GM21367 (cell line): ENCODE data around the gene KRTAP10-4.
"Not testable (repeated sequence)": the region's sequence is repeated elsewhere in the genome, so short reads cannot be mapped to it uniquely, and the experiment has no call there.

Experiments used
- ATAC-seq: cut with Tn5 transposase; IDR thresholded peaks from one replicate; pipeline ENCODE4 v1.9.1; 2021; ENCODE audit not compliant: unreplicated experiment

Gene KRTAP10-4

DNA sequence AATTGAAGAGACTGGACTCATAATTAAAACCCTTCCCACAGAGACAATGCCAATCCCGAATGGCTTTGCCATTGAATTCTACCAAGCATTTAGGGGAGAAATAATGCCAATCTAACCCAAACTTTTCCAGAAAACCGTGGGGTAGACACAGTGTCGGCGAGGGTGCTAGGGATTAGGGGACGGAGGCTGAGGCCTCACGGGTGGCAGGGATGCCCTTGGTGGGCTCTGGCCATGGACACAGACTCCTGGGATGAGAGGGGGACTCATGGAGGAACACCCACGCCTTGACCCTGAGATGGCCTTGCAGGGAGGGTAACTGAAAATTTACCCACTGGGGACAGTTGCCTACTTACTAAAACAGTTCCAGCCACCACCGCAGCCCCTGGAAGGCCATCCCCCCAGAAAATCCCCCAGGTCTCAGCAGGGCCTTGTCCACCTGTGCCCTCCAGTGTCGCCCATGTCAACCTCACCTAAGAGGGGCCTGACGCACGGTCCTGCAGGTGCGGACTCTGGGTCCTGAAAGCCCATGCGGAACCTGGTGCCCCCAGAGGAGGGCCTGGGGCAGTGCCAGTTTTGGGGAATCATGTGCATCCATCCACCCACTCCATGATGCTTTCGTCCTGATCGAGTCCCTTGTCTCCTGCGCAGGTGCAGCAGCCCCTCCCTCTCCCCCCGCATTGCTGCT is 5.0 kb downstream of the KRTAP10-4 start:
- ATAC-seq: no peak

DNA sequence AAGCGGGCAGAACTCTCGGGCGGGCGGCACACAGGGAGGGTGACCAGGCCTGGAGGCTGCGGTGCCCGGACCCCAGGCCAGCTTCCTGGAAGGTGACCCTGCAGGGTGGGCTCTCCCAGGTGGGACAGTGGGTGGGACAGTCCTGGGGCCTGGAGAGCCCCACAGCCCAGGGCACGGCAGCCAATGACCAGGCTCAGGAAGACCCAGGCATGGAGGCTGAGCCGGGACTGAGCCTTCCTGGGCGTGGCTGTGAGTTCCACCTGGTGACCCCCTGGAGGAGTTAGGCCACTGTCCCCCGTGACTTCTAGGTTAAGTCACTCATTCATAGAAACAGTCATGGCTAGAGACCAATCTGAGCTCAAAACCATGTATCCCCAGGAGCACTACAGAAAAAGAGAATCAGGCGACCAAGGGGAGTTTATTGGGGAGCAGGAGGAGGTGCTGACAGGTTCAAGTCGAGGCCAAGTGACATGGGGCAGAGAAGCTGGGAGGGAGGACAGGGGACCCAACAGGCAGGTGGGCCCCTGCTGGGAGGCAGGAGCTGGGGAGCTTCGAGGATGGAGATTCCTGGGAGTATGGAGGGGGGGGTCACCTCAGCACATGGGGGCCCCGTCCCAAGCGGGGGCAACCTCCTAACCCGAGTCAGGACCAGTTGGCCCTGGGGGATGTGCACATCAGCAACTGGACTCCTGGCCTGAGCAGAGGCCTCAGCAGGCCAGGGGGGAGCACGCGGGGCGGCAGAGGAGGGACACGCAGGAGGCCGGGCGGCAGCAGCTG is 5.7 kb downstream of the KRTAP10-4 start:
- no peak for ATAC-seq

DNA sequence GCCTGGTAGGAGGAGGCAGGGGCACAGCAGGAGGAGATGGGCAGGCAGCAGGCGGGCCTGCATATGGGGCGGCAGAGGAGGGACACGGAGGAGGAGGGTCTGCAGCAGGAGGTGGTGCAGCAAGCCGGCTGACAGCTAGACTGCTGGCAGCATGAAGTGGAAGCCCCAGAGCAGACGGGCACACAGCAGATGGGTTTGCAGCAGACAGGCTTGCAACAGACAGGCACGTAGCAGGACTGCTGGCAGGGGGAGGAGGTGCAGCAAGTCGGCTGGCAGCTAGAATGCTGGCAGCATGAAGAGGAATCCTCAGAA is 6.3 kb downstream of the KRTAP10-4 start:
- no peak for ATAC-seq

DNA sequence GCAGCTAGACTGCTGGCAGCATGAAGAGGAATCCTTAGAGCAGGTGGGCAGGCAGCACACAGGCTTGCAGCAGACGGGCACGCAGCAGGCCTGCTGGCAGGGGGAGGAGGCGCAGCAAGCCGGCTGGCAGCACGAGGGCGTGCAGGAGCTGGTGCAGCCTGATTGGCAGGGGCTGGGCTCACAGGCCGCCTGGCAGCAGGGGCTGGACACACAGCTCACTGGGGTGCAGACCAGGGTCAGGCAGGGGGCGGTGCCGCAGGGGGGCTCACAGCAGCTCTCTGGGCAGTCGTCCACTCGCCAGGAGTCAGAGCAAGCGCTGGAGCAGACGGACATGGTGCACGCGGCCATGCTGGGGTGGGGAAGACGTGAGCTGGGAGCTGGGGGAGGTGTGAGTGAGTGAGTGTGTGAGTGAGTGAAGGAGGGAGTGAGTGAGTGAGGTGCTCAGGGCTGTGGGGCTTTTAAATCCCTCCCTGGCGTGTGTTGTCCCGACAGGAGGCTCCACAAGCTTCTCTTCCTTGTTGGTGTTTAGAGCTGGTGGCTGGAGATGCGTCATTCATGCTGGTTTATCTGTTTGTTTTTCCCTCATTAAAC is 6.8 kb downstream of the KRTAP10-4 start, which contains the start of gene KRTAP10-5:
TSS of gene KRTAP10-5 (minus strand) at position 374 of the 591 bp plus-strand sequence. CDS start at position 348, 26 bp downstream.
- not testable (repeated sequence) for ATAC-seq

DNA sequence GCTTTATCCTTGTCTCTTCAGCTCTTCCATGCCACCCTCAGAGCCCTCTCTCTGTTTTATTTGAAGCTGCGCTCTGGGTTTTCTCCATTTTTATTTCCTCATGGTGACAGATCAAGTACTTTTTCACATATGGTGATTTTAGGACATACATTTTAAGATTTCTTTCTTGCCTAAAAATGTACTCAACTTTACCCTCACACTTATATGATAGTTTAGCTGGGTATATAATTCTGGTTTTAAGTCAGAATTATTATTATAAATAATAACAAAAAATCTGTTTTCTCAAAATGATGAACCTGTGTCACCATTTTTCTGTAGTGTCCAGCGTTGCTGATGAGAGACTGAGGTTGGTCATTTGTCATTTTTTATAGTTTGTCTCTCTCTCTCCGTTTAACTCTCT is 7.6 kb downstream of the KRTAP10-4 start:
- ATAC-seq: no peak

DNA sequence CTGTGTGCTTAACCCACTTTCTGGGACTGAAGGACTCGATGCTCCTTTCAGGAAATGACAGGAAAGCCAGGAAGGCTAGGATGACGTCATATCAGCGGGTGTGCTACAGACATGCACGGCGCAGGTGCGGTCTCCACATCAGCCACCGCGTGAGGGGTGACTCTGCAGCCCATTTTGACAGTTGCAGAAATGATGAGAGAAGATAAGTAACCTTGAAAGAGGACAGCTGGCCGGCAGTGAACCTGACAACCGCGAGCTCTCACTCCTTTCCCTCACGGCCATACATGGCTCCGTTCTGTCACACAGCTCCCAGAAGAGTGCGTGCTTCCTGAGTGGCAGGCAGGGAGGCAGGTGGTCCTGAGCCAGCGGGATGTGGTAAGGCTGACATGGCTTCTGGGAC is 8.5 kb downstream of the KRTAP10-4 start:
- no peak for ATAC-seq

DNA sequence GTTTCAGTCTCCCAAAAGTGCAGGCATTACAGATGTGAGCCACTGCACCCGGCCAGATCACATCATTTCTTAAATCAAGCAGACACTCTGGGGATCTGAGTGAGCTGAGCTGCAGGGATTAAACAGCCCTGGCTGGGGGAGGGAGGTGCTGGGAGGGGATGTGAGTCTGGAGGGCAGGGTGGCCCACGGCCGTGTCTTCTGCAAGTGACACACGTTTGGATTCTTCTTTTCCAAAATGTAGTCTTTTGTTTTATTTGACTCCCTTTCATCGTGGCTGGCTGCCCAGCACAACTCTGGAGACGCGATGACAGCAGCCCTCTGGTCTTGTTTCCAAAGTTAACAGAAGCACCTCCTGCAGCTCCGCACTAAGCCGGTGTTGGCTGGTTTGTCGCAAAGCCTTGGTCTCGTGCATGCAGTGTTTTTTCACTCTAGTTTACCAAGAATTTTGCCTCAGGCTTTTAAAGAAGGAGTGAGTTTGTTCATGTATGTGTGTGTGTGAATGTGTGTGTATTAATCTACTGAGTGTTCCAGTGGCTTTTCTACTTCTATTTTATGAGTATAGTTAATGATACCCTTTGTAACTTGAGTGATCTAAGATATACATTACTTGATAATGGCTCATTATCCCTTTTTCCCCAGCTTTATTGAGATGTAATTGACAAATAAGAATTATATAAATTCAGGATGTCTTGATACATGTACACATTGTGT is 9.7 kb downstream of the KRTAP10-4 start:
- ATAC-seq: no peak

DNA sequence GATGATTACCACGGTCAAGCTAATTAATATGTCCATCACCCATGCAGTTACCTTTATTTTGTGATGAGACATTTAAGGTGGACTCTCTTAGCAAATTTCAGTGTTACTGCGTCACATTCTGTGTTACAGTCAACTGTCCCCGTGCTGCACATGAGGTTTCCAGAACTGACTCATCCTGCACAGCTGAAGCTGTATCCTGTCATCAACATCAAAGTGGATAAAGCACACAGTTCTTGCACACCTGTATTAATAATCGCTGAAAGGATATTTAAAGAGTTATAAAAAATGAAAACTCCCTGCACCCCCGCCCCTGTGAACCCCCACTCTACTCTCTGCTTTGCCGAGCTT is 10.2 kb downstream of the KRTAP10-4 start:
- ATAC-seq: no peak

DNA sequence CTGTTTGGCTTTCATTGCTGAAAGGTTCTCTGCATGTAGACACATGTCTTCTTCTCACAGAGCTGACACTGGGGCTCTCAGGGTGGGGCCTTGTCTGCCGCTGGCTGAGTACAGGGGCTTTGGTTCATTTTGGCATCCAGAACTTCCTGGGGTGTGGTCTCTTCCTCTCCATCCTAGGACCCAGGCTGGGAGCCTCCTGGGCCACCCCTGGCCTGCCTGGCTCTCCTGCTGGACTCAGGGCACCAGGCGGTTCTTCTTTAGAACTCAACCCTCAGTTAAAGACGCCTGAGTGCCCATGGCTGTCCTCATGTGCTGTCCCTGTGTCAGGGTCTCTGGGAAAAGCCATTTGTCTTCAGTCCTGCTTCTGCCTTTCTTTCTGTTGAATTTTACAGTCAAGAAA is 12.4 kb downstream of the KRTAP10-4 start:
- no peak for ATAC-seq

DNA sequence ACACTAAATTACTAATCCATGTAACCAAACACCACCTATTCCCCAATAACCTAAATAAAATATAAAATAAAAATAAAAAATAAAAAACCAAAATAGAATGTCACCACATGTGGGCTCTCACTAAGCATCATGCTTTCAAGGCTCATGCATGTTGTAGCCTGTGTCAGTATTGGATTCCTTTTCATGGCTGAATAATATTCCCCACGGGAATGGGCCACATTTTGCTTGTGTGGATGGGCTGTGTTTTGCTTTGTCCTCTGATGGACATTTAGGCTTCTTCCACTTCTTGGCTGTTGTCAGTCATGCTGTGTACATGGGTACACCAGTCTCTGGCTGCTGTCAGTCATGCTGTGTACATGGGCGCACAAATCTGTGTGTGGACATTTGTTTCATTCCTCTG is 15.6 kb downstream of the KRTAP10-4 start:
- no peak for ATAC-seq

DNA sequence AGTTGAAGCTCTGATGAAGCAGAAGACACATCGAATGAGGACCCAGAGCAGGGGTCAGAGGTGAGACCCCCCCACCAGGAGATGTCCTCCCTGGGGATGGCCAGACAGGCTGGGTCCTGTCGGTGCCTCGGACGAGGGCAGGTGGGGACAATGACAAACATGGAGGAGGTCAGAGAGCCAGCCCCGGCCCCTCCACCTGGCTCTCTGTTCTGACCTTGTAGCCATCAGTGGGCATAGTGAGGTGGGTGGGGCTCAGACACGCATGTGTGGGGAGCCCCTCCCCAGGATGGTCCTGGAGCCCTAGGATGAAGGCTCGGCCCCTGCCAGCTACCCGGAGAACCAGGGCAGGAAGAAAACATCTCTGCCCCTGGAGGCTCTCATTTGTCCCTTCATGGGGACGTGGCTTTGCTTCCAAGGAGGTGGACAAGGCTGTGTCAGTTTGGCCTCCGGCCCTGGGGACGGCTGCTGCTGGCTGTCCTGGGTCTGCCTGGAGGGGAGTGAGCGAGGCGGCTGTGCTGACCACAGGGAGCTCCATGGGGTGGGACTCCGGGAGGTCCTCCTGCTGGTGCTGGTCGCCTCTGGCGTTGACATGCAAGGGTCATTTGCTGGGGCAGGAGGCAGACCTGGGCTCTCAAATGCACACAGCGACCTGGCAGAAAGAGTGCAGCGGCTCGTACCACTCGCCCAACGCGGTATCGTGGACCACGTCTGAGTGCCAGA is 16.2 kb downstream of the KRTAP10-4 start:
- ATAC-seq: no peak

DNA sequence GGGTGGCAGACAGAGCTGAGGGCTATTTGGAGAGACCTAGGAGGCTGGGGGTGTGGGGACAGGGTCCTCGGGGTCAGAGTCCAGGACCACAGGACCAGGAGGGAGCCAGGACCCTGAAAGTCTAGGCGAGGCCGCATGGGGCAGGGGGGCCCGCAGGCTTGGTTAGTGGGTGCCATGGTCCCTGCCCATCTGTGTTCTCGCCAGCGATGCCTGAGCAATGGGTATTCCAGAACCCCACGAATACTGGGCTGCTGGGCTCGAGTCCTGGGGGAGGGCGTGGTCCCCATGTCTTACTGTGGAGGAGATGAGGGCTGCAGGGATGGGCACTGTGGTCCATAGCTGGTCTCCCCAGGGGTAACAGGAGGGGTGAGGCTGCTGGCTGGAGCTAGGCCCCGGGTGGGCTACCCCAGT is 16.8 kb downstream of the KRTAP10-4 start:
- ATAC-seq: no peak

DNA sequence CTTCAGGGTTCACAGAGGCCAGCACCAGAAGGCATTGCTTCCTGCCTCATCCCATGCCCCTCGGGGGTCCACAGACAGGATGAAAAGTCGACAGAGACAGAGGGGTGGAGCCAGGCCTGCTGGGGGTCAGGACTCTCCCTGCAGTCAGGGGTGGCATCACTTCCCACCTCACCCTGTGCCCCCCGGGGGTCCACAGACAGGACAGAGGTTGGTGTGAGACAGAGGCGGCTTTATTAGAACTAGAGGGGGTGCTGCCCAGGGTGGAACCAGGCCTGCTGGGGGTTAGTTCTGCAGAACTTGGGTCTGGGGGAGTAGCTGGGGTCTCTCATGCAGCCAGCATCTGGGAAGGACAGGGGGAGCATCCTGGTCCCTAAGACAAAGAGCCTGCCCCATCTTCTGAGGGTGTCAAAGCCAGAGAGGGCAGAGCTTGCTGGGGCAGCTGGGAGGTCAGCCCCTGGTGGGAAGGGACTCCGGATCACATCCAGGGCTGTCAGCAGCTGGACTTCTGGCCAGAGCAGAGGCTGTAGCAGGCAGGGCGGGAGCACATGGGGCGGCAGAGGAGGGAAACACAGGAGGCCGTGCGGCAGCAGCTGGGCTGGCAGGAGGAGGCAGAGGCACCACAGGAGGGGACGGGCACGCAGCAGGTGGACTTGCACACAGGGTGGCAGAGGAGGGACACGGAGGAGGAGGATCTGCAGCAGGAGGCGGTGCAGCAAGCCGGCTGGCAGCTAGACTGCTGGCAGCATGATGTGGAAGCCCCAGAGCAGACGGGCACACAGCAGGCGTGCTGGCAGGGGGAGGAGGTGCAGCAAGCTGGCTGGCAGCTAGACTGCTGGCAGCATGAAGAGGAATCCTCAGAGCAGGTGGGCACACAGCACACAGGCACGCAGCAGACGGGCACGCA is 17.6 kb downstream of the KRTAP10-4 start:
- not testable (repeated sequence) for ATAC-seq

DNA sequence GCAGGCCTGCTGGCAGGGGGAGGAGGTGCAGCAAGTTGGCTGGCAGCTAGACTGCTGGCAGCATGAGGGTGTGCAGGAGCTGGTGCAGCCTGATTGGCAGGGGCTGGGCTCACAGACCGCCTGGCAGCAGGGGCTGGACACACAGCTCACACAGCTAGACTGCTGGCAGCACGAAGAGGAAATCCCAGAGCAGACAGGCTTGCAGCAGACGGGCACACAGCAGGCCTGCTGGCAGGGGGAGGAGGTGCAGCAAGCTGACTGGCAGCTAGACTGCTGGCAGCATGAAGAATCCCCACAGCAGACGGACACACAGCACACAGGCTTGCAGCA is 18.2 kb downstream of the KRTAP10-4 start:
- not testable (repeated sequence) for ATAC-seq

DNA sequence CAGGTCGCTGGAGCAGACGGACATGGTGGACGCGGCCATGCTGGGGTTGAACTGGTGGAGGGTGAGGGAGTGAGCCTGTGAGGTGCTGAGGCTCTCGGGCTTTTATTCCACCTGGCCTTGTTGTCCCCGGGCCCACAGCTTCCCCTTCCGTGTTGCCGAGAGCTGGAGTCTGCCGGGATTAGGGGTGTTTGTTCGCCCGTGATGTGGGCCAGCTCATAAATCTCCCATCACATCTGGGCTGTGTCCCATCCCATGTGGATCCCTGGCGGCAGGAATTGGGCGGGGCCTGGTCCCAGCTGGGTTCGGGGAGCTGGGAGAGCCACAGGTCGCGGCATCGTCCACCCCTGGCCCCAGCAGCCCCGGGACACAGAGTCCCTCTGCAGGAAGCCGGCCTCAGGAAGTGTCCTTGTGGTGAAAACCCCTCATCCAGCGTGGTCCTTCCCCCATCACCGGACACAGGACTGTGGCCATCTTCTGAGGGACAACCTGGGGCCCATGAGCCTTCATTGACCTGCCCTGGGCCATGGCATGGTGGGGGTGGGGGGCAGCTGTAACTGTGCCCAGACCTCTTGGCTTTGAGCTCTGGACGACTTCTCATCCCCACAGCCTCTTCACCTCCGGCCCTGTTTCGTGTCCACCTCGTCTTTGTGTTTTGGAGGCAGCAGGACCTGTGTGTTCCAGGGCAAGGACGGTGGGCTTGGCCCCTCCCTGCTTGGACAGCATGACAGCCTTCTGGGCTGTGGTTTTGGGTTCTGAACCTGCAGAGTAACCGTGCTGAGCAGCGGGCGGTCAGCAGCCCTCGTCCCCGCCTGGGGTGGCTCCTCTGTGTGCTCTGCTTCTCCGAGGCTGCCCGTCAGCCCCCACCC is 19.1 kb downstream of the KRTAP10-4 start, which contains the start of gene KRTAP10-6:
TSS of gene KRTAP10-6 (minus strand) at position 60 of the 866 bp plus-strand sequence. CDS start at position 39, 21 bp downstream.
- ATAC-seq: no peak

DNA sequence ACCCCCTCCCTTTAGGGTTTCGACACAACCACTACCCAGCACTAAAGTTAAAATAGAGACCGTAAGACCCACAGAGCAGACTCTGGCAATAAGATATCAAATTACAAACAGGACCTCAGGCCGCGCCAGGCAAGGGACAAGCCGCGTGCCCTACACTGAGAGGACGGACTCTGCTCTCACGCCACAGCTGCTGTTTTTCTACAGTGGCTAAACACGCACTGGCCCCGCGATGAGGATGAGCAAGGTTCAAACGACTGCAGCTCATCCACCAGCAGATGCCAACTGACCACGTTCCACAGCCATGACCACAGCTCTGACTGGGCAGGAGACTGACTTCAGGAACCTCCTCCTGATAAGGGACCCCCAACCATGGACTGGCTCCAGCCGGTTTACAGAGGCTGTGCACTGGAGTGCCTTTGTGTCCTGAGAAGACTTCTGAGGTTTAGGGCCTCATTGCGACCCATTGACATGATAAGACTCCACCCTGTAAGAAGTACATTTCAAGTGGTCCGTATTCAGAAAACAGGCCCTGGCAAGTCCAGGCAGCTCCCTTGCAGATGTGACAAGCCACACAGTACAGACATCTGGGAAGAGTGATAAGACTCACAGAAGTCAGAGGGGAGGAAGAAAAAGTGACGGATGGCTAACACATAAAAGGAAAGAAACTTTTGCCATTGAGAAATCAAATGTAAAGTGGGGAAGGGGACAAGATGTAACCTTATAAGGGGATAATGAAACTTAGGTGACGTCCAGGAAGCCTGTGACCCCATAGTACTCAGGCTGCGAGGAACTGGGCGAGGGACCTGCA is 20.3 kb downstream of the KRTAP10-4 start:
- no peak for ATAC-seq

DNA sequence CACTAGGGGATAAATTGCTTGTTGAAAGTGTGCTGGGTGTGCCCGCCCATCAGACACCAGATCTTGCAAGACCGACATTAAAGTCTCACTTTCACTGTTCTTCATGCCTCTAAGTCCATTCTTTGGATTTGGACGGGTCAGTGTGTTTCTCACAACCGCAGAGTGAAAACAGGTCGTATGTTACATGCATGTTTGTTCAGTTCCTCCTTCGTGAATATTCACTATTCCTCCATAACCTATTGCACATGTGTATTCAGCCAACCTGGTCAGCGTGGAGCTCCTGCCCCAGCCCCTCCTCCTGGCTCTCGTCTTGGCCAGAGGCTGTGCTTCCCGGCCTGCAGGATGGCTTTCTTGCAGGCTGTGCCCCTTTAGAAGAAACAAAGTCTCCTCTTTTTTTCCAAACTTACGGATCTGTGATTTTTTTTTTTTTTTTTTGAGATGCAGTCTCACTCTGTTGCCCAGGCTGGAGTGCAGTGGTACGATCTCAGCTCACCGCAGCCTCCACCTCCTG is 20.9 kb downstream of the KRTAP10-4 start:
- ATAC-seq: no peak

DNA sequence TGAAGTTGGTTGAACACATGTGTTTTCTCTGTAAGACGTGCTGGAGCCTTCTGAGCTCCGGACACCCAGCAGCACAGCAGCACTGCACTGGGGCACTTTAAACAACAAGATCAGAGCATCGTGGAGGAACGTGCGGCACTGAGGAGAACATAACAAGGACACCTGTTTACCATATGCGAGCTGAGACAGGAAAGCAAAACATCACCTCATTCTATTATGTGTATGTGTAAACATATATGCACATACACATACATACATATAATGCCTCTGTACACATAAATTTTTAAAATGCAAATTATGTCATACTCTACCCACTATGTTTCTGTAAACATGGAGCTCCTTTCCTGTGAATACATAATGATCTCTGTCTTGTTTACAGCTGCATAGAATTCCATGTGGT is 22.0 kb downstream of the KRTAP10-4 start:
- ATAC-seq: no peak
